ENCODE results near the gene ZNF497.
"Not testable (repeated sequence)": the region's sequence is repeated elsewhere in the genome, so short reads cannot be mapped to it uniquely, and the experiment has no call there.

Gene ZNF497

DNA sequence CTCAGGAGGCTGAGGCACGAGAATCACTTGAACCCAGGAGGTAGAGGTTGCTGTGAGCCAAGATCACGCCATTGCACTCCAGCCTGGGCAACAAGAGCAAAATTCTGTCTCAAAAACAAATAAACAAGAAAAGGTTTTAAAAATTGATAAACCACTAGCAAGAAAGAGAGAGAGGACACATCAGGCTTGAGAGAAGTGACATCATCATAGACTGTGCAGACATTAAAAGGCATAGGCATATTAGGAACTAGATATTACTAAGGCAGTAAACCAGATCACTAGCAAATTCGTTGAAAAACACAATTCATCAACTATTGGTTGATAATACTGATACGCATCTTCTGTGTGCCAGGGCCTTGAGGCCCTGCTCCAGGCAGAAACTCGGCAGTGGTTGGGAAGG lies 17.0 kb downstream of the ZNF497 start:
- no peak for DNase-seq

DNA sequence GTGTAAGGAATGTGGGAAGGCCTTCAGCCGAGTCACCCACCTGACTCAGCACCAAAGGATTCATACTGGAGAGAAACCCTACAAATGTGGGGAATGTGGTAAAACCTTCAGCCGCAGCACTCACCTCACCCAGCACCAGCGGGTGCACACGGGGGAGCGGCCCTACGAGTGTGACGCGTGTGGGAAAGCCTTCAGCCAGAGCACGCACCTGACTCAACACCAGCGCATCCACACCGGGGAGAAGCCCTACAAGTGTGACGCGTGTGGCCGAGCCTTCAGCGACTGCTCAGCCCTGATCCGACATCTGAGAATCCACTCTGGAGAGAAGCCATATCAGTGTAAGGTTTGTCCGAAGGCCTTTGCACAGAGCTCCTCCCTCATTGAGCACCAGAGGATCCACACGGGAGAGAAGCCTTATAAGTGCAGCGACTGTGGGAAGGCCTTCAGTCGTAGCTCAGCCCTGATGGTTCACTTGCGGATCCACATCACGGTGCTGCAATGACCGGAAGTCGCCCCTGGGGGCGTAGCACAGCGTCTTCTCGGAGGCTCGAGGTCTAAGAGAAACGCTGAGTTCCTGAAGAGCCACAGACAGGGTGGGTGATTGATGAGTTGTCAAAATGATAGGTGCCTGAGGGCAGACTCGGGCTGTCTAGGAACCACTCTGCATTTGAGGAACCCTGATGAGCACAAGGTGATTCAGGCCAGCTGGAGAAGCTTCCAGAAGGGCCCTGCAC lies 23.6 kb downstream of the ZNF497 start:
- DNase-seq, result no peak

GRCh38 chr19:58338336-58338735 lies 24.2 kb downstream of the ZNF497 start:
- no peak for DNase-seq

DNA sequence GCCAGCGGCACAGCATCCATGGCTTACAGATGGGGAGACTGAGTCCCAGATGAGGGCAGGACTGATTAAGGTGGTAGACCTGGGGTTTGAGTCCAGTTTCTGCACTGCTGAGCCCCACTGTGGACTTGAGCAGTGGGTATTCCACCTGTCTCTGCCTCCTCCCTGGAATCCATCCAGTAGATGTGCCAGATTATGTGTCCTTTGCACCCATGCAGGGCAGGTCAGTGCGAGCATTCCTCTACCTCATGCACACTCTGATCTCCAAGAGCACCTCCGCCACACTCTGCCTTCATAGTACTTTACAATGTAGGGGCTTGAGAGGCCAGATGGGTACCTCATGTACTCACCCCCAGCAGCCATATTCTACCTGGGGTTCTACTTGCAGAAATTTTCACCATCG lies 25.7 kb downstream of the ZNF497 start:
- DNase-seq, result no peak

DNA sequence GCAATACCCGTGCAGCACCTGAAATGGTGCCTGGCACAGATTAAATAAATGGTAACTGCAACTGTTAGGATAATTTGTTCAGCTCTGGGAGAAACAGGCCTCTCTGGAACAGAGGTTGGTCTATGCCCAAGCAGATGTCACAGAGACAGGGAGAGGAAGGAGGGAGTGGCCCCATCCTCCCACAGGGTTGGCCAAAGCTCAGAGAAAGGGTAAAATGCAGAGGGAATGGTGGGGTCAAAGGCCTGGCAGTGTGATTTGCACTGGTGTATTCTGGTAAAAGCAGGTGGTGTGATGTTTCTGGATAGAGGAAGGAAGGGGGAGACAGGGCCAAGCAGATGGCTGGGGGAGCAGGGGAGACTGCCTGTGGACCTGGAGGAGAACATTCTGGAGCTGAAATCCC lies 26.3 kb downstream of the ZNF497 start:
- DNase-seq, result no peak

- no peak for DNase-seq
Observed at GRCh38 chr19:58335630-58336029, 26.9 kb downstream of the ZNF497 start.

DNA sequence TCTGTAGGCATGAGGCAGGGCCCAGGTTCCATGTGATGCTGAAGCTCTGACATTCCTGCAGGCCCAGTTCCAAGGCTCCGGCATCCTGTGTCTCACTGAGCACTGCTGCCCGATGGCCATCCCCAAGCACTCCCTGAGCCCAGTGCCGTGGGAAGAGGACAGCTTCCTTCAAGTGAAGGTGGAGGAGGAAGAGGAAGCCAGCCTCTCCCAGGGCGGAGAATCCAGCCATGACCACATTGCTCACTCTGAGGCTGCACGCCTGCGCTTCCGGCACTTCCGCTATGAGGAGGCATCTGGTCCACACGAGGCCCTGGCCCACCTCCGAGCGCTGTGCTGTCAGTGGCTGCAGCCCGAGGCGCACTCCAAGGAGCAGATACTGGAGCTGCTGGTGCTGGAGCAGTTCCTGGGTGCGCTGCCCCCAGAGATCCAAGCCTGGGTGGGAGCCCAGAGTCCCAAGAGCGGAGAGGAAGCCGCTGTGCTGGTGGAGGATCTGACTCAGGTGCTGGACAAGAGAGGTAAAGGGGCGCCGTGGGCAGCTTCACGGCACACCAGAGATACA lies 27.8 kb downstream of the ZNF497 start:
- DNase-seq, result peak; percentile 65

- peak; percentile 55 for DNase-seq
Observed at GRCh38 chr19:58332697-58333096, 29.9 kb downstream of the ZNF497 start.

DNA sequence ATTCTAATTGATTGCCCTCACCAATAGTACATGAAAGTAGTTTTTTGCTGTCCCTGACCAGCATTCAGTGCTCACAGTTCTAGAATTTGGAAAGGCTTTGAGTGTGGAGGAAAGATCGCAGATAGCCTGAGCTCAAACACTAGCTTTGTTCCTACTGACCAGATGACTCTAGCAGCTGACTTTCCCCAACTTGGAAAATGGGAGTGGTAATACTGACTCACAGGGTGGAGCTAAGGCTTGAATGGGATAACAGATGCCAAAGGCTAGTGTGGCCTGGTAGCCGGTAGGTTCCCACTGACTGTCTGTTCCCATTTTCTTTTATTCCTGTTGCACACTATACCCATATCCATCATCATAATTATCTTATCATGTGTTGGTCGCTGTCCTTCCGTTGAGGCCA lies 32.1 kb downstream of the ZNF497 start:
- DNase-seq, result peak; percentile 29

- DNase-seq, result peak; percentile 16
Observed at GRCh38 chr19:58328999-58329398, 33.6 kb downstream of the ZNF497 start.

DNA sequence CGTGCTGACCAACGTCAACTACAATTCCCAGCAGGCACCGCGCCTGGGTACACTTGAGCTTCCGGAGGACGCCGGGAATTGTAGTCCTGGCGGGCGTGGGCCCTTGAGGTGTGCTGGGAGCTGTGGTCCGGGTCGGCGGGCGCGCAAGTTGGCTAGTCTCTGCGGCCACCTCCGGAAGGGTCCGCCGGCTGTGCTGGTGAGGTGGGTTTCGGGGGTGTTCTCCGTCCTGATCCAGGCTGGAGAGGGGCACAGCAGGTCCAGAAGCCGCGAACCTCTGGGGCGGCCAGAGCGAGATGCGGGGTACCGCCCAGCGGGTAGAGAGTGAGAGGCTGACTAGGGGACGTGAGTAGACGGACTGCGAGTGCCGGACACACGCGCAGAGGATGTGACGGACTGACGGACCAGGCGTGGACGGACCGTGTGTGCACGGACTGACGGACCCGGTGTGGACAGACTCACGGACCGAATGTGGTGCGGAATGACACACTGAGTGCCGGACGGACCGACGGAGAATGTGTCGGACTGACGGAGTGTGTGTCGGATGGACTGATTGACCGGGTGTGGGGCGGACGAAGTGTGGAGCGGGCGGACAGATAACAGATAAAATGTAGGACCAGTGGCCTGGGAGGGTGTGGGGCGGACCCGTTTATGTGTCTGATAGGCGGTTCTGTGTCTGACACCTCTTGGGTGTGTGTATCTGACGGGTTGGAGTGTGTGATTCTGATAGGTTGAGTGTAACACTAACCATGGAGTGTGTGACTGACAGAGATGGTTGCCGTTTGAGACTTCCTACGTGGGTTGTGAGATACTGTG lies 35.4 kb downstream of the ZNF497 start, which contains the start of gene ZSCAN22:
TSS of gene ZSCAN22 (plus strand) at position 81 of the 813 bp plus-strand sequence. CDS start 7,809 bp downstream, outside the sequence.
- peak; percentile 95 for DNase-seq

DNA sequence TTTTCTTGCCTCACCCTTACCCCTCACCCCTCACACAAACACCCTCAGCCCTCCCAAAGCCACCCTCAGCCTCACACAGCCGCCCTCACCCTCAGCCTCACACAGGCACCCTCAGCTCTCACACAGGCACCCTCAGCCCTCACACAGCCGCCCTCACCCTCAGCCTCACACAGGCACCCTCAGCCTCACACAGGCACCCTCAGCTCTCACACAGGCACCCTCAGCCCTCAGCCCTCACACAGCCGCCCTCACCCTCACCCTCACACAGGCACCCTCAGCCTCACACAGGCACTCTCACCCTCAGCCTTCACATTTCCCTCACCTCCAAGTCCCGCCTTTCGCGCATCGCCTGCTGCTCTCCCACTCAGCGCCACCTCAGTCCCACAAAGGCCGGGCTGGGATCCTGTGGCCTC lies 36.0 kb downstream of the ZNF497 start:
- DNase-seq, result no peak

DNA sequence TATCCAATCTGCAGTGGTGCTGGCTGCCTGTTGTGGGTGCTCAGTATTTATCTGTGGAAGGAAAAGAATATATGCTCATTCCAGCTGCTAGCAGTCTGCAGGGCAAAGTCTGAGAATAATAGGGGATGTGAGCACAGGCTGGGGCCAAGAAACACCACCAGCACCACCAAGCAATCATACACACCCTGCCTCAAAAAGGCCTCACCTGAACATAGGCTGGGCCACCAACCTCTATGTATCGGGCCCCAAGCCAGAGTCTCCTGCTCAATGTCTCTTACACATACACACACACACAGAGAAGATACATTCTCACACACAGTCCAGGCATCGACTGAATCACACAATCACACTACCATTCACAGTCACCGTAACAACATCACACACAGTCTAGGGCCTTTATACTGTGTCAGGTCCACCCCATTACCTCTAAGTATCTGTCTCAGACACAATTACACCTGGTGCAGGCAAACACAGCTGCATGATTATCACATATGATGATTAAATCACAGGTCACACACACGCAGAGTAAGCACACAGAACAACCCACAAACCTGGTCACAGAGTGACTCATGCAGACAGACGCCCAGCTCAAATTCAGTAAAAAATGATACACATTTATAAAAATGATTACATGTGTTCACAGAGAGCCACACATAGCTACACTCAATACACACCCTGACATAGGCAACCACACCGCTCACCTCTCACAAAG lies 37.1 kb downstream of the ZNF497 start:
- no peak for DNase-seq

DNA sequence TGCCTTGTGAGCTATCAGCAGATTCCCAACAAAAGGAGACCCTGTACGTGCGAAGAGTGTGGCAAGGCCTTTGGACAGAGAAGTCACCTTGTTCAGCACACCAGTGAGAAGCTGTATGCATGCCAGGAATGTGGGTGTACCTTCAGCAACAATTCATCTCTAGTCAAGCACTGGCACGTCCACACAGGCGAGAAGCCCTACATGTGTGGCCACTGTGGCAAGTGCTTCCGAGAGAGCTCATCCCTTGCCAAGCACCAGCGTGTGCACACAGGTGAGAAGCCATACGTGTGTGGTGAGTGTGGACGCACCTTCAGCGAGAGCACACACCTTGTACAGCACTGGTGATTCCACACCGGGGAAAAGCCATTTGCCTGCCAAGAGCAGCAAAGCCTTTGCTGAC lies 43.3 kb downstream of the ZNF497 start:
- DNase-seq, result no peak

DNA sequence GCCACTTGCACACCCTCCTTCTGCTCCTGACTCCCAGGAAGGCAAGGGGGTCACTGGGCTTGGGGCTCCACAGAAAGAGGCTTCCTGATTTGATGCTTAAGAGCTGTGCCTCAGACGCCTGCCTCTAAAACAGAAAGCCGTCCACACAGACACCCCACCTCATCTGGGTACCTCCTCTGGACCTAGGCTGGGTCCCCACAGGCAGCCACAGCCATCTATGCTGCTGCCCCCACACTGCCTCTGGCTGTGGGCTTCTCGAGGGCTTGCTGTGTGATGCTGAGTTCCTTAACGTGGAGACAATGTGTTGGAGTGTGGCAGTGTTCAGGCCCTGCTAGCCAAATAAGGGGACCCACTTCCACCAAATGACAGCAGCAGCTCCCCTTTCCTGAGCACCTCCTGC lies 44.3 kb downstream of the ZNF497 start:
- no peak for DNase-seq

- no peak for DNase-seq
Observed at GRCh38 chr19:58317476-58318072, 45.0 kb downstream of the ZNF497 start.

DNA sequence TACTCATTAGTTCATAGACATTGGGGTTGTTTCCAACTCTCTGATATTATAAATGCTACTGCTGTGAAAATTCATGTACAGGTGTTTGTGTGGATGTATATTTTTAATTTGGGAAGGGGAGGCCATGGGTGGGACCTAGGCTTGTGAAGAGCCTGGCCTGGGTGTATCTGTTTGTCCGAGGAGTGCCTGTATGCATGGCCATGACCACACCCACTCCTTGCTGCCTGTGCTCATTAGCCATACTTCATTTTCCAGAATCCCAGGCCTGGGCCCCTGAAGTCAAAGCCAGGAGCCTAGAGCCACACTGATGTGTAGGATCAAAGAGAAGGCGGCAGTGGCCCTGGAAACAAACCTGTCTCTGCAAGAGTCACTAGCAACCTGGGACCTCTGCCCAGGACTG lies 47.0 kb downstream of the ZNF497 start:
- DNase-seq, result no peak

- DNase-seq, result no peak
Observed at GRCh38 chr19:58311345-58311865, 51.1 kb downstream of the ZNF497 start.

GRCh38 chr19:58310685-58311084 lies 51.9 kb downstream of the ZNF497 start:
- not testable (repeated sequence) for DNase-seq

DNA sequence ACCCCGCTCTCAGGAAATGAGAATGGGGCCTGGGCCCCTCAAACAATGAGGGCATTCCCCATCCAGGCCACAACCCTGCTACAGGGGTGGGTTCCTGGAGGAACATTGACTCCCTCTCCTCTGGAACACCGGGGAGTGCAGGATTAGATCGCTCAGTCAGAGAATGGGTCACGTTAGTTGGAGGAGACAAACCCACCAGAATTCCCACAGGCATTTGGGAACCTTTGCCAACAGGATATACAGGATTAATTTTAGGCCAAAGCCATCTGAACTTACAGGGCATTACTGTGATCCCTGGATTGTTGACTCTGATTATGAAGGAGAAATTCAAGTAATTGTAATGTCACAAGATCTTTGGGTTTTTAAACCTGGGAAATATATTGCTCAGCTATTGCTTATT lies 54.8 kb downstream of the ZNF497 start:
- DNase-seq, result no peak

DNA sequence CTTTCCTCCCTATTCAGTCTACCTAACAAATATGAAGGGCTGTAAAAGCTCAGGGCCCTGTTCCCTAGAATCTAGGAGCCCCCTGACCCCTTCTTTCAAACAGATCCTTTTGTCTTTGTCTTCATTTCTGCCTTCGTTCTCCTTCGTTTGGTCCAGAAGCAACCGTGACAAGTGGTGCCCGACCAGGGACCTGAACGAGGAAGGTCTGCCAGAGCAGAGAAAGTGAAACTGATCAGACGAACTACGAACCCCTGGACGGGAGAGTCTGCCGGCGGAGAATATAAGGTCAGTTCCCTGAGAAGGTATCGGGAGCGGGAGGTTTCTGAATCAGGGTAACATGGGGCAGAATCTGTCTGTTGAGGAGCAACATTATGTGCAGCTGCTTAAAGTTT lies 56.6 kb downstream of the ZNF497 start:
- peak; percentile 9 for DNase-seq

Measured in inflammatory macrophage treated with lipopolysaccharide for 4 hours (primary cell).